Parathyroid adenoma (tissue), 2 donors: ENCODE measurements around the gene ACOX1.

Source experiments
- H2AFZ ChIP-seq: fragments of 300-600 bp; sonication (generic); one replicate; pipeline ENCODE4 v1.7.0; 2017; ENCODE audit warnings: antibody characterized with exemption, mild to moderate bottlenecking
- H3K27ac ChIP-seq: fragments of 300-600 bp; sonication (generic); one replicate; pipeline ENCODE4 v1.7.0; 2017
- H3K27me3 ChIP-seq: fragments of 300-600 bp; sonication (generic); one replicate; pipeline ENCODE4 v1.7.0; 2017; ENCODE audit warnings: low read length; ENCODE audit not compliant: control insufficient read depth, insufficient read depth
- H3K36me3 ChIP-seq: fragments of 300-600 bp; sonication (generic); one replicate; pipeline ENCODE4 v1.7.0; 2017; ENCODE audit warnings: low read length; ENCODE audit not compliant: control insufficient read depth, insufficient read depth
- H3K4me1 ChIP-seq: fragments of 300-600 bp; sonication (generic); one replicate; pipeline ENCODE4 v1.7.0; 2017; ENCODE audit warnings: control low read depth
- H3K4me2 ChIP-seq: fragments of 300-600 bp; sonication (generic); one replicate; pipeline ENCODE4 v1.7.0; 2017; ENCODE audit warnings: low read length
- H3K4me3 ChIP-seq: fragments of 300-600 bp; sonication (generic); one replicate; pipeline ENCODE4 v1.7.0; 2017; ENCODE audit warnings: low read depth, low read length
- H3K79me2 ChIP-seq: fragments of 300-600 bp; sonication (generic); one replicate; pipeline ENCODE4 v1.7.0; 2017; ENCODE audit warnings: control low read depth
- H3K9ac ChIP-seq: fragments of 300-600 bp; sonication (generic); one replicate; pipeline ENCODE4 v1.7.0; 2017; ENCODE audit warnings: mild to moderate bottlenecking
- H3K9me3 ChIP-seq: fragments of 300-600 bp; sonication (generic); one replicate; pipeline ENCODE4 v1.7.0; 2017; ENCODE audit warnings: low read length; ENCODE audit not compliant: control insufficient read depth
- CTCF ChIP-seq: fragments of 300-600 bp; sonication (generic); IDR thresholded peaks from one replicate; pipeline ENCODE4 v1.7.0; 2017; ENCODE audit warnings: antibody characterized with exemption, mild to moderate bottlenecking
- donor health status: primary hyperparathyroidism.

The ACOX1 gene

GRCh38 chr17:75978938-75979704 is at the start of gene ACOX1, which contains the start of gene TEN1:
Gene ACOX1 (minus strand): TSS chr17:75979166. CDS start chr17:75979073, 93 bp downstream.
Gene TEN1 (plus strand): TSS chr17:75979240. CDS start chr17:75986193, 6,953 bp downstream.
- Histone ChIP-seq H3K79me2 (peaks cover 12% of the 10 kb centered on the region), H3K4me2 (peak within 1 kb of the TSS; percentile 62), H3K27ac (peak within 1 kb of the TSS; percentile 95), H3K4me3 (peak within 1 kb of the TSS; percentile 98), H3K9ac (peak within 1 kb of the TSS; percentile 82), H2AFZ (peak within 1 kb of the TSS; percentile 76), H3K36me3 (no peaks in the 10 kb centered on the region), H3K4me1 (peaks cover 6% of the 10 kb centered on the region), H3K9me3 (no peaks in the 10 kb centered on the region), H3K27me3 (no peaks in the 10 kb centered on the region)
- TF ChIP-seq CTCF, result peak; percentile 46

GRCh38 chr17:76027159-76027839 is 48.3 kb upstream of the ACOX1 start, which contains the start of gene EVPL:
Gene EVPL (minus strand): TSS chr17:76027306. CDS start chr17:76027198, 108 bp downstream.
- Histone ChIP-seq H3K4me2 (peak within 1 kb of the TSS; percentile 84), H2AFZ (peak within 1 kb of the TSS; percentile 69), H3K79me2 (no peaks in the 10 kb centered on the region), H3K4me3 (peak within 1 kb of the TSS; percentile 47), H3K4me1 (peaks cover 14% of the 10 kb centered on the region), H3K9me3 (no peaks in the 10 kb centered on the region), H3K36me3 (no peaks in the 10 kb centered on the region), H3K27ac (peak within 1 kb of the TSS; percentile 74), H3K27me3 (no peaks in the 10 kb centered on the region), H3K9ac (peak within 1 kb of the TSS; percentile 54)
- peak; percentile 4 for TF ChIP-seq CTCF

GRCh38 chr17:76026714-76027158 is 47.8 kb upstream of the ACOX1 start:
- Histone ChIP-seq H3K4me3 (peak overlapping the region; percentile 47), H3K9ac (peak overlapping the region; percentile 54), H3K4me2 (peak overlapping the region; percentile 84), H3K27me3 (no peaks in the 10 kb centered on the region), H3K27ac (peak overlapping the region; percentile 74), H3K79me2 (no peaks in the 10 kb centered on the region), H3K9me3 (no peaks in the 10 kb centered on the region), H3K4me1 (peaks cover 11% of the 10 kb centered on the region), H3K36me3 (no peaks in the 10 kb centered on the region), H2AFZ (peak overlapping the region; percentile 69)
- TF ChIP-seq CTCF, result peak; percentile 34

- Histone ChIP-seq H2AFZ (no peak overlapping the region), H3K27me3 (no peaks in the 10 kb centered on the region), H3K4me2 (no peak overlapping the region), H3K27ac (no peak overlapping the region), H3K4me1 (peaks cover 11% of the 10 kb centered on the region), H3K79me2 (no peaks in the 10 kb centered on the region), H3K9ac (no peak overlapping the region), H3K36me3 (no peaks in the 10 kb centered on the region), H3K9me3 (no peaks in the 10 kb centered on the region), H3K4me3 (no peak overlapping the region)
- TF ChIP-seq CTCF, result no peak
Observed at GRCh38 chr17:76025294-76025693, 46.3 kb upstream of the ACOX1 start.
